HCT116 (cell line): ENCODE measurements around the gene ACTL10. TPM values are rescaled to one million over a fixed set of nuclear protein-coding genes. Genes with fewer than 3 reads are reported as not detected.

Experiments
- ATAC-seq: fragments of 200-7000 bp; cut with Tn5 transposase; 2 replicates; pipeline ENCODE4 v1.9.1; 2020; ENCODE audit warnings: mild to moderate bottlenecking, moderate library complexity
- BruUV-seq: library from RNA; stranded (reverse); fragments of 400-500 nt; replicated peaks from 2 replicates; lab custom pipeline; 2021; lab: Mats Ljungman, UMichigan
- CTCF ChIA-PET: fragments of 300-600 bp; sonication (Branson Sonifier 250); formaldehyde crosslinking; loops from one replicate; lab custom pipeline; 2021; ENCODE audit warnings: antibody characterized with exemption; lab: Charles Lee
- POLR2A ChIA-PET: fragments of 300-600, 350-600 bp; sonication (Branson Sonifier 250); formaldehyde crosslinking; loops from one replicate; lab custom pipeline; 2021; ENCODE audit warnings: antibody characterized with exemption; lab: Charles Lee
- RAD21 ChIA-PET, 2 experiments: fragments of 300-600 bp; sonication (Branson Sonifier 250); formaldehyde crosslinking; loops; one replicate each; lab custom pipeline; 2023; ENCODE audit warnings: low total read pairs in 2 of 2; ENCODE audit not compliant: uncharacterized antibody in 2 of 2, unreplicated experiment in 2 of 2, low non-redundant PET in 1 of 2; lab: Charles Lee
- DNase-seq: peaks from one replicate; pipeline ENCODE4 v3.0.0-alpha.2; 2010; ENCODE audit warnings: low read depth, low spot score
- H2AFZ ChIP-seq: fragments of 200-600 bp; shearing (Covaris generic), sonication (generic); 2 replicates; pipeline ENCODE4 v1.6.1; 2017; ENCODE audit warnings: low read depth, mixed run types, mixed read lengths, antibody characterized with exemption, low read length; ENCODE audit not compliant: poor library complexity, severe bottlenecking
- H3K27ac ChIP-seq: 2 replicates; pipeline ENCODE4 v1.5.1; 2012; ENCODE audit warnings: low read depth, low read length
- H3K27me3 ChIP-seq: fragments of 200-600 bp; sonication (generic); 2 replicates; pipeline ENCODE4 v1.6.1; 2016; ENCODE audit warnings: mixed run types, low read length, mixed read lengths; ENCODE audit not compliant: insufficient read depth
- H3K36me3 ChIP-seq, 2 experiments: fragments of 200-500 bp in 1 of 2; fragments of 200-600 bp in 1 of 2; sonication (Bioruptor generic) in 1 of 2; sonication (generic) in 1 of 2; 2 replicates each; pipeline versions ENCODE4 v1.5.1 to v1.6.1; 2014 to 2016; ENCODE audit warnings: low read length in 2 of 2, inconsistent platforms in 1 of 2, mixed read lengths in 1 of 2, mixed run types in 1 of 2; ENCODE audit not compliant: insufficient read depth in 2 of 2, control insufficient read depth in 1 of 2
- H3K4me1 ChIP-seq, 2 experiments: fragments of 200-600 bp in 1 of 2; sonication (generic) in 1 of 2; 2 replicates each; pipeline versions ENCODE4 v1.5.1 to v1.6.1; 2012 to 2017; ENCODE audit warnings: low read length in 2 of 2, inconsistent platforms in 1 of 2, mild to moderate bottlenecking in 1 of 2, mixed read lengths in 1 of 2, mixed run types in 1 of 2, moderate library complexity in 1 of 2; ENCODE audit not compliant: insufficient read depth in 2 of 2, control insufficient read depth in 1 of 2
- H3K4me2 ChIP-seq: fragments of 200-600 bp; sonication (generic); 2 replicates; pipeline ENCODE4 v1.6.1; 2017; ENCODE audit warnings: mixed run types, low read length, mixed read lengths
- H3K4me3 ChIP-seq, 2 experiments: fragments of 200-600 bp in 1 of 2; sonication (generic) in 1 of 2; replicated peaks in 1 of 2; 2 replicates each; pipeline ENCODE4 v1.5.1; 2011 to 2016; ENCODE audit warnings: low read length in 2 of 2, control low read depth in 1 of 2, low read depth in 1 of 2, mild to moderate bottlenecking in 1 of 2, mixed read lengths in 1 of 2, mixed run types in 1 of 2
- H3K79me2 ChIP-seq: fragments of 200-600 bp; sonication (generic); 2 replicates; pipeline ENCODE4 v1.6.1; 2017; ENCODE audit warnings: mild to moderate bottlenecking, mixed run types, low read length, moderate library complexity, mixed read lengths; ENCODE audit not compliant: insufficient read depth
- H3K9ac ChIP-seq: fragments of 200-600 bp; sonication (generic); 2 replicates; pipeline ENCODE4 v1.6.1; 2016; ENCODE audit warnings: low read length, mixed read lengths
- H3K9me2 ChIP-seq: fragments of 200-600 bp; sonication (generic), shearing (Covaris generic); 2 replicates; pipeline ENCODE4 v1.6.1; 2017; ENCODE audit warnings: mixed run types, mild to moderate bottlenecking, moderate library complexity; ENCODE audit not compliant: insufficient read depth
- H3K9me3 ChIP-seq, 2 experiments: fragments of 200-500 bp in 1 of 2; fragments of 200-600 bp in 1 of 2; sonication (Bioruptor generic) in 1 of 2; sonication (generic) in 1 of 2; 2 replicates each; pipeline ENCODE4 v1.6.1; 2014 to 2017; ENCODE audit warnings: low read length in 2 of 2, mixed read lengths in 2 of 2, inconsistent platforms in 1 of 2, low read depth in 1 of 2, mild to moderate bottlenecking in 1 of 2, mixed run types in 1 of 2, moderate library complexity in 1 of 2; ENCODE audit not compliant: control insufficient read depth in 1 of 2, insufficient read depth in 1 of 2
- H4K20me1 ChIP-seq: fragments of 200-600 bp; sonication (generic), shearing (Covaris generic); 2 replicates; pipeline ENCODE4 v1.6.1; 2017; ENCODE audit warnings: mixed run types, mild to moderate bottlenecking, moderate library complexity; ENCODE audit not compliant: insufficient read depth
- CBX3 ChIP-seq: IDR thresholded peaks from 2 replicates; pipeline ENCODE4 v1.6.1; 2012; ENCODE audit warnings: low read depth
- EGR1 ChIP-seq: IDR thresholded peaks from 2 replicates; pipeline ENCODE4 v1.6.1; 2012; ENCODE audit warnings: low read depth
- ELF1 ChIP-seq: IDR thresholded peaks from 2 replicates; pipeline ENCODE4 v1.6.1; 2012; ENCODE audit warnings: low read depth, borderline replicate concordance
- EZH2phosphoT487 ChIP-seq: fragments of 200-600 bp; IDR thresholded peaks from 2 replicates; pipeline ENCODE4 v1.6.1; 2018; ENCODE audit warnings: antibody characterized with exemption, borderline replicate concordance
- FOSL1 ChIP-seq: IDR thresholded peaks from 2 replicates; pipeline ENCODE4 v1.6.1; 2012; ENCODE audit warnings: low read depth
- JUND ChIP-seq: IDR thresholded peaks from 2 replicates; pipeline ENCODE4 v1.6.1; 2012
- MAX ChIP-seq: IDR thresholded peaks from 2 replicates; pipeline ENCODE4 v1.6.1; 2012
- POLR2A ChIP-seq: IDR thresholded peaks from 2 replicates; pipeline ENCODE4 v1.7.0; 2011; ENCODE audit warnings: borderline replicate concordance; ENCODE audit not compliant: insufficient read depth, insufficient read length; ENCODE audit errors: extremely low read depth
- POLR2AphosphoS5 ChIP-seq: IDR thresholded peaks from 2 replicates; pipeline ENCODE4 v1.6.1; 2011; ENCODE audit warnings: mild to moderate bottlenecking, low read depth, low read length, moderate library complexity
- RAD21 ChIP-seq: IDR thresholded peaks from 2 replicates; pipeline ENCODE4 v1.6.1; 2012; ENCODE audit warnings: low read depth, mild to moderate bottlenecking
- SIN3A ChIP-seq: IDR thresholded peaks from 2 replicates; pipeline ENCODE4 v1.6.1; 2012; ENCODE audit warnings: low read depth
- SP1 ChIP-seq: IDR thresholded peaks from 2 replicates; pipeline ENCODE4 v1.6.1; 2012; ENCODE audit warnings: low read depth
- SRF ChIP-seq: IDR thresholded peaks from 2 replicates; pipeline ENCODE4 v1.6.1; 2012; ENCODE audit warnings: low read depth
- TCF7L2 ChIP-seq: IDR thresholded peaks from 2 replicates; pipeline ENCODE4 v1.7.0; 2011; ENCODE audit warnings: borderline replicate concordance, inconsistent platforms; ENCODE audit not compliant: insufficient read depth, insufficient read length; ENCODE audit errors: extremely low read depth
- YY1 ChIP-seq: IDR thresholded peaks from 2 replicates; pipeline ENCODE4 v1.6.1; 2011; ENCODE audit warnings: low read length, low read depth, moderate library complexity, mild to moderate bottlenecking; ENCODE audit not compliant: insufficient replicate concordance; ENCODE audit errors: extremely low read depth
- ZBTB33 ChIP-seq: IDR thresholded peaks from 2 replicates; pipeline ENCODE4 v1.6.1; 2011; ENCODE audit warnings: mild to moderate bottlenecking, low read length, moderate library complexity; ENCODE audit not compliant: insufficient replicate concordance; ENCODE audit errors: extremely low read depth
- ZFX ChIP-seq: fragments of 450-650 bp; IDR thresholded peaks from 2 replicates; pipeline ENCODE4 v1.6.1; 2017
- intact Hi-C: fragments of 100-400 bp; cut with micrococcal nuclease; formaldehyde crosslinking; loops from 2 replicates; pipeline ENCODE4 v1.10.0; 2022
- total RNA-seq: library from RNA; stranded (reverse); gene quantifications from one replicate; pipeline ENCODE4 v1.2.1, GENCODE V29; 2021; ENCODE audit not compliant: unreplicated experiment
- TF ChIP-seq, protein P1 (sequence below): IDR thresholded peaks from 2 replicates; pipeline ENCODE4 v1.6.1; 2012

ACTL10 gene
- total RNA-seq, 1 experiment from 2014 or later, result 0.22 TPM

DNA sequence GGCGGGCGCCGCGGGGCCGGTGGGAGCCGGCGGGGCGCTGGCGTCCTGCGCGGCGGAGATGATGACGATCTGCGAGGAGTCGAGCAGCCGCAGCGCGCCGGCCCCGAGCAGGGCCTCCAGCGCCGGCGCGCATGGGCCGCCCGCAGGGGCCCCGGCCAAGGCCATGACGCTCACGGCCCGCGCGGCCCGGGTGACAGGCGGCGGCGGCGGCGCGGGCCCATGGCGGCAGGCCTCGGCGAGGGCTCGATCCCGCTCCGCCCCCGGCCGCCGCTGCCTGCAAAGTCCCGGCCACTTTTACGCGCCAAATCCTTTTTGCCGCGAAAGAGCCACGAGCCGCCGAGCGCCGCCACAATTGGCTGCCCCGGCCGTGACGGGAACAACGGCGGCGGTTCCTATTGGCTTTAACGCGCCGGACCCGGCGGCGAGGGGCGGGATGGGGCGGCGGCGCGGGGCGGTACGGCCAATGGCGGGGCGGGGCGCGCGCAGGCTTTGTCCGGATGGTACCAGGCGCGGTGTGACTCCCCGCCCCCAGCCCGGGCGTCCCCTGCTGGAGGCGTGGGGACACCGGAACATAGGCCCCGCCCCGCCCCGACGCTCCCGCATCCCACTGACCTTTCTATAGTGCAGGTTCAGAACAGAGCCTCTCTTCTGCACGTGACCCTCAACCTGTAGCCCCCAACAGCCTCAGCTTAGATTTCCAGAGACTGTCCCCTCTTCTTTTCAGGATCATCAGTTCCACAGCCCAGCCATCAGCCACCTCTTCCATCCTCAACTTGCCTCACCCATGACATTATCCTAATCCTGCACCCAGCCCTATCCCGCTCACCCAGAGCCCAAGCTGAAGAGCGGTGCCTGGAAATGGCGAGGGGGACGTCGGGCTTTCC, 19.6 kb downstream of the ACTL10 start, which contains the start of gene E2F1:
E2F1 (minus strand) TSS at position 286 of the 884 bp plus-strand sequence; CDS start at position 165, 121 bp downstream.
- peaks cover 13 to 35% of the 10 kb centered on the region in 2 experiments for H3K4me1 ChIP-seq
- H4K20me1 ChIP-seq, result no peaks in the 10 kb centered on the region
- H3K79me2 ChIP-seq, result peaks cover 32% of the 10 kb centered on the region
- H3K27ac ChIP-seq, result peak within 1 kb of the TSS; percentile 83
- ChIA-PET POLR2A (no interaction called here), CTCF (no interaction called here), RAD21 (no interaction called here)
- peak within 1 kb of the TSS; percentile 82 to 83 for H3K4me3 ChIP-seq
- peak; percentile 93 for ATAC-seq
- H3K9ac ChIP-seq, result peak within 1 kb of the TSS; percentile 90
- H3K36me3 ChIP-seq, result no peaks in the 10 kb centered on the region
- no peaks in the 10 kb centered on the region for H3K9me2 ChIP-seq
- H3K9me3 ChIP-seq, result no peaks in the 10 kb centered on the region
- no peaks in the 10 kb centered on the region for H3K27me3 ChIP-seq
- no TSS peak for BruUV-seq
- peak; percentile 83 for TF ChIP-seq SP1
- no peak for TF ChIP-seq FOSL1
- TF ChIP-seq EGR1, result 0 out of 2 replicates have a peak, but pooled peaks have one; percentile 33
- TF ChIP-seq ZFX, result peak; percentile 74; the same call in 1 of the 2 replicates
- TF ChIP-seq MAX, result peak; percentile 92
- TF ChIP-seq ELF1, result no peak
- peak; percentile 1 for TF ChIP-seq POLR2A
- TF ChIP-seq EZH2phosphoT487, result no peak
- TF ChIP-seq SIN3A, result peak; percentile 82
- peak; percentile 25 for TF ChIP-seq TCF7L2
- peak within 1 kb of the TSS; percentile 97 for H3K4me2 ChIP-seq
- DNase-seq, result peak; percentile 77
- intact Hi-C loops, result no loop called here
- peak within 1 kb of the TSS; percentile 98 for H2AFZ ChIP-seq

- H3K9me3 ChIP-seq, result no peaks in the 10 kb centered on the region
- H3K27ac ChIP-seq, result no peak overlapping the region
- ChIA-PET POLR2A (no interaction called here), RAD21 (no interaction called here), CTCF (no interaction called here)
- BruUV-seq, result no TSS peak
- H3K36me3 ChIP-seq, result no peaks in the 10 kb centered on the region
- H4K20me1 ChIP-seq, result no peaks in the 10 kb centered on the region
- H3K4me3 ChIP-seq, result 0 out of 4 replicates have a peak overlapping the region, but pooled peaks of 1 of the 2 experiments have one; percentile 26
- no peaks in the 10 kb centered on the region for H3K27me3 ChIP-seq
- intact Hi-C loops, result no loop called here
- no peaks in the 10 kb centered on the region for H3K9me2 ChIP-seq
- no peak for DNase-seq
- H2AFZ ChIP-seq, result peak overlapping the region; percentile 98
- ATAC-seq, result no peak
- peak overlapping the region; percentile 97 for H3K4me2 ChIP-seq
- H3K79me2 ChIP-seq, result peaks cover 32% of the 10 kb centered on the region
- peak overlapping the region; percentile 36; the same call in 1 of the 2 replicates for H3K9ac ChIP-seq
- H3K4me1 ChIP-seq, result peaks cover 13 to 35% of the 10 kb centered on the region in 2 experiments
- no peak for TF ChIP-seq POLR2AphosphoS5
- no peak for TF ChIP-seq YY1
- TF ChIP-seq ZBTB33, result no peak
- no peak for TF ChIP-seq SP1
- no peak for TF ChIP-seq JUND
- TF ChIP-seq SRF, result no peak
- TF ChIP-seq CBX3, result no peak
- TF ChIP-seq RAD21, result no peak
- no peak for TF ChIP-seq EZH2phosphoT487
- TF ChIP-seq, protein P1, sequence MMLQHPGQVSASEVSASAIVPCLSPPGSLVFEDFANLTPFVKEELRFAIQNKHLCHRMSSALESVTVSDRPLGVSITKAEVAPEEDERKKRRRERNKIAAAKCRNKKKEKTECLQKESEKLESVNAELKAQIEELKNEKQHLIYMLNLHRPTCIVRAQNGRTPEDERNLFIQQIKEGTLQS, result no peak
- TF ChIP-seq FOSL1, result no peak
- no peak for TF ChIP-seq MAX
Observed at GRCh38 chr20:33686984-33687366, 20.2 kb downstream of the ACTL10 start.
